ENCODE results near the gene ELK3.

DNA sequence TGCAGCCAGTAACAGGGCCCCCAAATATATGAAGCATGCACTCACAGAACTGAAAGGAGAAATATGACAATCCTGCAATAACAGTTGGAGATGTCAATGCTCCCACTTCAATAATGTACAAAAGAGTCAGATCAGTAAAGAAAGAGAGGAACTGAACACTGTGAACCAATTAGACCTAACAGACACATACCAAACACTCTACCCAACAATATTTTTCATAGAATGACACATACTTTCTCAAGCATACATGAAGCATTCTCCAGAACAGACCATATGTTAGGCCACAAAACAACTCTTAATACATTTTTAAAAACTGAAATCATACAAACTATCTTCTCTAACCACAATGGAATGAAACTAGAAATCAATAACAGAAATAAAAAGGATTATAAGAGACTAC lies 80.2 kb downstream of the ELK3 start:
- TF ChIP-seq POLR2AphosphoS5 (IDR thresholded peaks at IDR 0.05; ENCODE audit: low read depth, low read length) (no peak), GTF2F1 (IDR thresholded peaks at IDR 0.05; ENCODE audit: borderline replicate concordance, low read depth, low read length) (no peak), RFX5 (IDR thresholded peaks at IDR 0.05; ENCODE audit: borderline replicate concordance, low read depth, low read length) (no peak), POLR2A (IDR thresholded peaks at IDR 0.05; ENCODE audit: control extremely low read depth in 1 of 2, low read depth in 2 of 2, low read length in 2 of 2) (no peak), SAP30 (IDR thresholded peaks at IDR 0.05; ENCODE audit: insufficient read depth, insufficient replicate concordance, low read length) (no peak), SRF (IDR thresholded peaks at IDR 0.05; ENCODE audit: low read depth, low read length) (no peak), SIX5 (IDR thresholded peaks at IDR 0.05; ENCODE audit: low read depth, low read length) (no peak), TAF1 (IDR thresholded peaks at IDR 0.05; ENCODE audit: low read depth, low read length) (no peak), CBX5 (IDR thresholded peaks at IDR 0.05; ENCODE audit: low read depth, low read length) (no peak), TCF12 (IDR thresholded peaks at IDR 0.05; ENCODE audit: low read depth, low read length) (no peak)
- TF ChIP-seq, protein P1, sequence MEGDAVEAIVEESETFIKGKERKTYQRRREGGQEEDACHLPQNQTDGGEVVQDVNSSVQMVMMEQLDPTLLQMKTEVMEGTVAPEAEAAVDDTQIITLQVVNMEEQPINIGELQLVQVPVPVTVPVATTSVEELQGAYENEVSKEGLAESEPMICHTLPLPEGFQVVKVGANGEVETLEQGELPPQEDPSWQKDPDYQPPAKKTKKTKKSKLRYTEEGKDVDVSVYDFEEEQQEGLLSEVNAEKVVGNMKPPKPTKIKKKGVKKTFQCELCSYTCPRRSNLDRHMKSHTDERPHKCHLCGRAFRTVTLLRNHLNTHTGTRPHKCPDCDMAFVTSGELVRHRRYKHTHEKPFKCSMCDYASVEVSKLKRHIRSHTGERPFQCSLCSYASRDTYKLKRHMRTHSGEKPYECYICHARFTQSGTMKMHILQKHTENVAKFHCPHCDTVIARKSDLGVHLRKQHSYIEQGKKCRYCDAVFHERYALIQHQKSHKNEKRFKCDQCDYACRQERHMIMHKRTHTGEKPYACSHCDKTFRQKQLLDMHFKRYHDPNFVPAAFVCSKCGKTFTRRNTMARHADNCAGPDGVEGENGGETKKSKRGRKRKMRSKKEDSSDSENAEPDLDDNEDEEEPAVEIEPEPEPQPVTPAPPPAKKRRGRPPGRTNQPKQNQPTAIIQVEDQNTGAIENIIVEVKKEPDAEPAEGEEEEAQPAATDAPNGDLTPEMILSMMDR (IDR thresholded peaks at IDR 0.05; ENCODE audit: control extremely low read depth in 1 of 3, insufficient read depth in 1 of 3, low read depth in 1 of 3, low read length in 3 of 3): no peak
